HUES64 (cell line): ENCODE data around the gene CHI3L2.

ENCODE experiments used
- H3K27ac ChIP-seq: 2 replicates; pipeline ENCODE4 v1.7.0; 2013; ENCODE audit warnings: low read depth, low read length, inconsistent platforms
- H3K27me3 ChIP-seq: 2 replicates; pipeline ENCODE4 v1.6.1; 2013; ENCODE audit warnings: mild to moderate bottlenecking, low read length; ENCODE audit not compliant: insufficient read depth
- H3K36me3 ChIP-seq: 2 replicates; pipeline ENCODE4 v1.6.1; 2013; ENCODE audit warnings: mild to moderate bottlenecking, low read length; ENCODE audit not compliant: insufficient read depth
- H3K4me1 ChIP-seq: 2 replicates; pipeline ENCODE4 v1.6.1; 2013; ENCODE audit warnings: mild to moderate bottlenecking, low read length, moderate library complexity; ENCODE audit not compliant: insufficient read depth
- H3K4me3 ChIP-seq: 2 replicates; pipeline ENCODE4 v1.5.1; 2013; ENCODE audit warnings: mild to moderate bottlenecking, low read length, moderate library complexity
- H3K9ac ChIP-seq: 2 replicates; pipeline ENCODE4 v1.6.1; 2013; ENCODE audit warnings: mild to moderate bottlenecking, low read depth, low read length
- H3K9me3 ChIP-seq: 2 replicates; pipeline ENCODE4 v1.6.1; 2013; ENCODE audit warnings: low read depth, low read length; ENCODE audit not compliant: insufficient read depth
- WGBS: fragments of 150-250, 120-280 bp; methylation state at CpG from one replicate; pipeline ENCODE4 v1.1.7; 2013; ENCODE audit warnings: missing lambda C conversion rate; 5-methylcytosine and 5-hydroxymethylcytosine counted together

The CHI3L2 gene

DNA sequence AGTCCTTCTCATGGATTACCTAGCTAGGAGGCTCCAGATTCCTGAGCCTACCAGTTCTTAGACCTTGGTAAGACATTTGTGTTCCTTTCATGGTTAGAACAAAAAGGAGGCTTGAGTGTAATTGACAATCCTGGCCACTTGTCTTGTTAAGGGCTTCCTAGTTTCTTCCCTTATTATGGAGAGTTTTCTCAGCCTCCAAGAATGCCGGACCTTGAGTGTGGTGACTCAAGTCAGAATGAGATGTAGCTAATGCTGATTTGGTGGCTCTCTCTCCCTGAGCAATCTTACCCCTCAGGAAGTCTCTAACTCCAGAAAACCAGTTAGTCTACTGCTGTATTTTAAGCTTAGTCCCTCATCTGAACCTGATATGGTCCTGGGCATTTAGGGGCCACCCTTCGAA lies 14.3 kb downstream of the CHI3L2 start:
- H3K36me3 ChIP-seq: no peaks in the 10 kb centered on the region
- WGBS: 87% methylated on average over 1 of the region's 2 CpGs
- no peaks in the 10 kb centered on the region for H3K27me3 ChIP-seq
- no peak overlapping the region for H3K9ac ChIP-seq
- no peak overlapping the region for H3K27ac ChIP-seq
- H3K9me3 ChIP-seq: no peaks in the 10 kb centered on the region
- H3K4me1 ChIP-seq: no peaks in the 10 kb centered on the region
- no peak overlapping the region for H3K4me3 ChIP-seq

DNA sequence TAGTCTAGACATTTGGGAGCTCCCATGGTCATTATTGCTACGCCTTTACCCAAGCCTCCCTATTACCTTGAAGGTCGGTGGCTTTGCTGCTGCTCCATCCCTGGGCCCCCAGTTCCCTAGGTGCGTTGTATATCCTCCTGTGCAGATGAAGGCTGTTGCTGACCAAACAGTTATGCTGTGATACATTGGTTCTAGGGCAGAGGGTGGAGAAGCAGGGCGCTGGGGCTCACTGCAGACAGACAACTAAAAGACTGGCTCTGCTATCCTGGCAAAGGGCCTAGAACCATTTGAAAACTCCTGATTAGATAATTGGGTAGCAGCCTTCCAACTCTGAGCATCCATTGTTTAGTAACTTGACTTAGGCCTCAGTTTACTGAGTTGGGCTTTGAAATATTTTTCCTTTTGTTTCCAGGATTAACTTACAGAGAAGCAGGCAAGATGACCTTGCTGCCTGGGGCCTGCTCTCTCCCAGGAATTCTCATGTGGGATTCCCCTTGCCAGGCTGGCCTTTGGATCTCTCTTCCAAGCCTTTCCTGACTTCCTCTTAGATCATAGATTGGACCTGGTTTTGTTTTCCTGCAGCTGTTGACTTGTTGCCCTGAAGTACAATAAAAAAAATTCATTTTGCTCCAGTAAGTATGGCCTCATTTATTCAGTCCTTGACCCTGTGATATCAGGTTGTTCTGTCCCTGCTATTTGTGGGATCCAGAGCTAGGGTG lies 15.5 kb downstream of the CHI3L2 start:
- no peak overlapping the region for H3K27ac ChIP-seq
- H3K36me3 ChIP-seq: no peaks in the 10 kb centered on the region
- no peaks in the 10 kb centered on the region for H3K4me1 ChIP-seq
- no peaks in the 10 kb centered on the region for H3K9me3 ChIP-seq
- 64% methylated on average over 4 of the region's 4 CpGs for WGBS
- no peak overlapping the region for H3K9ac ChIP-seq
- no peak overlapping the region for H3K4me3 ChIP-seq
- H3K27me3 ChIP-seq: no peaks in the 10 kb centered on the region

DNA sequence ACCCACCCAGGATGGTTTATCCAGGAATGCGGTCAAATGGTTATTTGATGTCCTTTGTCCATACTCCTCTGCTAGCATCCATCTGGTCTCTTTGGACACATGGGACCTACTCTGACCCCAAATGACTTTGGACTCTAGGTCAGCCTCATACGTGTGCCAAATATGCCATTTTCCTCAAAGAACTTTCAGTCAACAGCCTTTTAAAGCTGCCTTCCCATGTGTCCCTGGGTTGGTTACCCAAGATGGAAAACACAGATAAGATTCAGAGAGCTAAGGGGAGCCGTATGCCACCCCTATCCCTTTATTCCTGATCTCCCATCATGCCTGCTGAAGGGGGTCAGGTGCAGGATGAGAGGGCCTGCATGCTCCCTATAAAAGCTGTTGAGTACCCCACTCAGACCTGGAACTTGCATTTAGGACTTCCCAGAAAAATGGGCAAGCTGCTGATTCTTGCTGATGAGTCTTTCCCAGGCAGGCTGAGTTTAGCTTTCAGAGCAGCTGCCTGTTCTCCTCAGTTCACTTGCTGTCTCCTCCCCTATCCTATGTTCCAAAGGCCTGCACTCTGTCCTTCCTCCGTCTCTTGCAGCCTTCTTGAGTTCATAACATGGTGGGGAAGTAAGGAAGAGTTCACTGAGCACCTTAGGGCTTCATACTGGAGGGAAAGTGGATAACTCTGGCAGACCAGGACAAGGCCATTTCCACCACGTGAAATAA lies 19.8 kb downstream of the CHI3L2 start:
- Histone ChIP-seq H3K4me1 (no peaks in the 10 kb centered on the region), H3K36me3 (no peaks in the 10 kb centered on the region), H3K9ac (no peak overlapping the region), H3K27me3 (0 out of 2 replicates have a peak, but pooled peaks cover under 1% of the 10 kb centered on the region), H3K4me3 (no peak overlapping the region), H3K27ac (no peak overlapping the region), H3K9me3 (no peaks in the 10 kb centered on the region)
- 92% methylated on average over 5 of the region's 5 CpGs for WGBS

DNA sequence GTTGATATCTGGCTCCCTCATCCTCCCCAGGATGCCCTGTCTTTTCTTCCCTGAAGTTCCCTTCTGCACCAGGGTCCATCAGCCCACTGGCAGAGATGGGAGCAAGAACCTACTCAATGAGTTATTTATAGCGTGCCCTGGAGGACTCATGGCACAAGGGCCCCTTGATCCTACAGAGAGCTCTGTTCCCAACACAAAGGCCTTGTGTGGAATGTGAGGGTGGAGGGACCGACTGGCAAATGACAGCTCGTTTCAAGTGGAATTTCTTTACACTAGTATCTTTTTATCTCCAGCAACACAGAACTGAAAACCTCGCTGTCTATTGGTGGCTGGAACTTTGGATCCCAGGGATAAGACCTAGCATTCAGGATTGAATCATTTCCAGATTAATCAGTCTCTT lies 22.4 kb downstream of the CHI3L2 start:
- no peaks in the 10 kb centered on the region for H3K4me1 ChIP-seq
- 87% methylated on average over 3 of the region's 4 CpGs for WGBS
- no peak overlapping the region for H3K4me3 ChIP-seq
- 0 out of 2 replicates have a peak, but pooled peaks cover 4% of the 10 kb centered on the region for H3K27me3 ChIP-seq
- no peak overlapping the region for H3K27ac ChIP-seq
- H3K9ac ChIP-seq: no peak overlapping the region
- no peaks in the 10 kb centered on the region for H3K36me3 ChIP-seq
- 0 out of 2 replicates have a peak, but pooled peaks cover under 1% of the 10 kb centered on the region for H3K9me3 ChIP-seq

DNA sequence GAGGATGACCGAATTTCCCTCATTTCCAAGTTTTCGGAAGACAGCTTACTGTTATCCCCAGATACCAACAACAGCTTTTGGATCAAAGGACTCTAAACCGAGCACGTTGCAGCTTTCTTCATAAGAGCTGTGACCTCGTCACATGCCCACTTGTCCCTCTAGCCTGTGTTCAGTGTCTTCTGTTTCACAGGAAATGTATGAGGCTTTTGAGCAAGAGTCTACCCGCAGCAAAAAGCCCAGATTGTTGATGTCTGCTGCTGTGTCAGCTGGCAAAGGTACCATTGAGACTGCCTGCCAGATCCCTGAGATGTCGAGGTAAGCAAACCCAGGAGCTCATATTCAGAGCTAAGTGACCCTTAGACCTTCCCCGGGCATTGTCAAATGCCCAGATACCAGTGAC lies 24.1 kb downstream of the CHI3L2 start:
- WGBS: 92% methylated on average over 8 of the region's 8 CpGs
- no peaks in the 10 kb centered on the region for H3K4me1 ChIP-seq
- no peak overlapping the region for H3K9ac ChIP-seq
- H3K9me3 ChIP-seq: 0 out of 2 replicates have a peak, but pooled peaks cover 5% of the 10 kb centered on the region
- no peak overlapping the region for H3K27ac ChIP-seq
- 0 out of 2 replicates have a peak, but pooled peaks cover 4% of the 10 kb centered on the region for H3K27me3 ChIP-seq
- H3K36me3 ChIP-seq: no peaks in the 10 kb centered on the region
- no peak overlapping the region for H3K4me3 ChIP-seq

DNA sequence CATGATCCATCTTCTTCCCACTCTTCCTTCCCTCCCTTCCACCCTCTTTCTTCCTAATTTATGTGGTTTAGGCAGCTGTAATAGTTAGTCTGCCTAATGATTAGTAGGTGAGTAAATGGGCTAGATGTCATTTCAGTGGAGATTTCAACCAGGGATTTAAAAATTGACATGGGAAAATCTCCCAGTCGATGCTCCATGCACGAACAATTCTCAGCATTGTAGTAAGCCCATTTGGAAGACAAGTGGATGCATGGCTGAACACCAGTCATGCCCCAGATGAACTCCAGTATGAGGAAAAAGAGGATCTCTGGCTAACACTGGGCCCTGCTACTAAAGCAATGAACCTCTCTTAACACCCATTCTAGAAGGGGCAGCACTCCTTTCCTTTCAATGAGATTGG lies 25.3 kb downstream of the CHI3L2 start:
- Histone ChIP-seq H3K9me3 (0 out of 2 replicates have a peak, but pooled peaks cover 5% of the 10 kb centered on the region), H3K4me1 (no peaks in the 10 kb centered on the region), H3K4me3 (no peak overlapping the region), H3K27me3 (0 out of 2 replicates have a peak, but pooled peaks cover 4% of the 10 kb centered on the region), H3K9ac (no peak overlapping the region), H3K27ac (no peak overlapping the region), H3K36me3 (no peaks in the 10 kb centered on the region)
- 94% methylated on average over 2 of the region's 2 CpGs for WGBS

DNA sequence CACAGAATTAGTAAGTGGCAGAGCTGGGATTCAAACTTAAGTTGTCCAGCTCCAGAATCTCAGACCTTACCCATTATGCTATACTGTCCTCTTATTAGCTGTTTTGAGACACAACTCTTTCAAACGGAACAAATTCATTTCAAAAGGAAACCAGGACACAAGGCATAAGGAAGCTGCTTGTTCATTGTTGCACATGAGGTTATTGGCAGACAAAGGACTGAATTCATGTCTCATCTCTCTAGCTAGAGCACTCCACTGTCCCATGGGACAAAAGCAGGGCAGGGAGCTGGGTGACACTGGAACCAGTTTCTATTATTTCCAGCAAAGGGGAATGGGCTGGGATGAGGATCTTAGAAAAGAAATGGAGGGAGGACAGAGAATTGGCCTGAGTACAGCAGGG lies 26.4 kb downstream of the CHI3L2 start:
- 0 out of 2 replicates have a peak, but pooled peaks cover 4% of the 10 kb centered on the region for H3K27me3 ChIP-seq
- 0 out of 2 replicates have a peak, but pooled peaks cover 5% of the 10 kb centered on the region for H3K9me3 ChIP-seq
- H3K4me1 ChIP-seq: peaks cover 3% of the 10 kb centered on the region
- no peaks in the 10 kb centered on the region for H3K36me3 ChIP-seq
- H3K27ac ChIP-seq: no peak overlapping the region
- 92% methylated on average over 1 of the region's 1 CpG for WGBS
- no peak overlapping the region for H3K9ac ChIP-seq
- H3K4me3 ChIP-seq: no peak overlapping the region

DNA sequence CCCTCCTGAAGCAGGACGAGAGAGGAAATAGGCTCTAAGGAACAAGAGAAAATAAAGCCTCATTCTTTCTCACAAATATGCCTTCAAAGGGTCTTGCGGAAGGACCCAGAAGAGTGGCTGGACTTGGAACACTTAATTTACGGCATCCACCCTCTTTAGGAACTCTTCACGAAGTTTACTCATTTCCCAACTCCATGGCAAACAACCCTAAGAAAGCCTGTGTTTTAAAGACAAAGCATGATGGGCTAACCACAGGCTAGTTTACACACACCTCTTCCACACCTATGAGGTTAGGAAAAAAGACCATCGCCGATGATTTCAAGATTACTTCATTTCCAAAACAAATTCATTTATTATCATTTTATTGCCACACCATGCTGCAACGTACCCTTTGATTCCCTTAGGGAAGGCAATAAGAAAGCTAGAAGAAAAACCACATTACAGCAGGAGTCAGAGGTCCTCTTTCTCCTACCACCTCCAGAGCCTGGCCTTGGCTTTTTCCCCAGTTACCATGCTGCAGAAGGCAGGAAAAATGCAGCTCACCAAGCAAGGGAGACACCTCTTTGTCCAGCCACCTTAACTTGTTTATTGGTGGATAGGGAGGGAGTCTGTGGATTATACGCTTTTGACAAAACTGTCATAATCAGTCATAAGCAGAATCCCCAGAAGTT lies 29.6 kb downstream of the CHI3L2 start:
- no peak overlapping the region for H3K27ac ChIP-seq
- H3K36me3 ChIP-seq: no peaks in the 10 kb centered on the region
- H3K4me3 ChIP-seq: no peak overlapping the region
- WGBS: 92% methylated on average over 8 of the region's 8 CpGs
- H3K9ac ChIP-seq: no peak overlapping the region
- peaks cover 21% of the 10 kb centered on the region for H3K4me1 ChIP-seq
- H3K27me3 ChIP-seq: 0 out of 2 replicates have a peak, but pooled peaks cover 4% of the 10 kb centered on the region
- H3K9me3 ChIP-seq: 0 out of 2 replicates have a peak, but pooled peaks cover 5% of the 10 kb centered on the region

DNA sequence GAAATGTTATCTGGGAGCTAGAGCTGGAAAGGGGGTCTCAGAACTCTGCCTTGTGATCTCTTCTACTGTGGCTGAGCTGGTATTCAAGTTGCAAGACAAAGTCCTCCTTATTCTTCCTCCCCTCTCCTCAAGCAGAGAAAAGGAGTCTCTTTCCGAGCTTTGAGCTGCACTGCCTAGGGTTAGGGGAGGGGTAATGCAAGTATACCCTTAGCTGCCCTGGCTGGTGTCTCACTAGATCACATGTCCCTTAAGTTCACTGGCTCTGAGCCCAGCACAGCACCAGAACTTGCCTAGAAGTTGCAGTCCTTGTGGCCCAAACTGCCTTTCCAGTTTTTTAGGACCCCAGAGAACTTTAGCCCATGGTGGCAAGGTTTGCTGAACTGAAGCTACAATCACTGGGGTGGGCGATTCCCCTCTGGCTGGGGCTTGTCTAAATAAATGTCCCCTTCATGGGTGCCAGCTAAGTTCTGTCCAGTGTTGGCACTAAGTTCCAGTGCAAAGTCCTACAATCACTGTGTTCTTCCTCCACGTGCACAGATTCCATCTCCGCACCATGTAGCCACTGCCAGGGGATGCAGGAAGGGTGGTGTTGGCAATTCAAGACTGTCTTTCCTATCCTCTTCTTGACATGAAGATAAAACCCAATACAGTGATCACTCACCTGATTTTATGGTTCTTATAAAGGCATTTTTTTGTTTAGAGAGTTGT lies 40.4 kb downstream of the CHI3L2 start:
- 85% methylated on average over 4 of the region's 4 CpGs for whole genome bisulfite sequencing

DNA sequence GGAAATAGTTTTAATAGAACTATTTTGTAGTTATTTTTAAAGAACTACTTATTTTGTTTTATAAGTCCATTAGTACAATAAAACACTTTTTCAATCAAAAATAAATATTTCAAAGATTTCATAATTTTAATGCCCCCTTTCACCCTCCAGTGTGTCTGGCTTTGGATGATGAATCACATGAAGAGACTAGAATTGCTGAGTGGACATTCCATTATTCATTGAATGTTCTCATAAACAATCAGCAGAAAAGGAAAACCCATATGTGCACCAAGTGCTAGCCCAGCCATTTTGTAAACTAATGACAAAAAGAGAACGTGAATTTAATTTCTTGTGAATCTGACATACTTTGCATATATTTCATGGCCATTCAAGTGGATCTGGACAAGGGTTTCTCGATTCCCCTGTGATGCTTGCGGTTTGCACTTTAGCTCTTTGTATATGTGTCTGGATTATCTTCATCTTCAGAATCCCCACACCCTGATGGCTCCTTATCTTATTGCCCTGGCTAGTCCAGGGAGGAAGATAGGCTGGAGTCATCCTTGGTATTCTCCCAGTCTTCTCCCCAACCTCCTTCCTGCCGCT lies 42.4 kb downstream of the CHI3L2 start:
- no peak overlapping the region for H3K9ac ChIP-seq
- H3K27ac ChIP-seq: no peak overlapping the region
- H3K36me3 ChIP-seq: no peaks in the 10 kb centered on the region
- H3K4me1 ChIP-seq: peaks cover 10% of the 10 kb centered on the region
- WGBS: 98% methylated on average over 4 of the region's 4 CpGs
- no peaks in the 10 kb centered on the region for H3K27me3 ChIP-seq
- H3K4me3 ChIP-seq: no peak overlapping the region
- no peaks in the 10 kb centered on the region for H3K9me3 ChIP-seq

More for the DNA sequence above, 40.4 kb downstream of the CHI3L2 start:
- Histone ChIP-seq H3K27me3 (no peaks in the 10 kb centered on the region), H3K4me1 (peaks cover 10% of the 10 kb centered on the region), H3K4me3 (no peak overlapping the region), H3K27ac (no peak overlapping the region), H3K36me3 (no peaks in the 10 kb centered on the region), H3K9ac (no peak overlapping the region), H3K9me3 (no peaks in the 10 kb centered on the region)
